Measurements from ENCODE around the gene LYPD6B.

Gene LYPD6B

GRCh38 chr2:149167001-149167780 is 128.7 kb downstream of the LYPD6B start:
- DNase-seq, result no peak

GRCh38 chr2:149167941-149168340 is 129.4 kb downstream of the LYPD6B start:
- no peak for DNase-seq

GRCh38 chr2:149169656-149170055 is 131.2 kb downstream of the LYPD6B start:
- DNase-seq, result no peak

GRCh38 chr2:149170156-149170555 is 131.7 kb downstream of the LYPD6B start:
- DNase-seq, result no peak

GRCh38 chr2:149170911-149171310 is 132.4 kb downstream of the LYPD6B start:
- DNase-seq, result no peak

GRCh38 chr2:149173220-149173619 is 134.7 kb downstream of the LYPD6B start:
- DNase-seq, result no peak

GRCh38 chr2:149175956-149176355 is 137.5 kb downstream of the LYPD6B start:
- DNase-seq, result no peak

GRCh38 chr2:149178612-149179011 is 140.1 kb downstream of the LYPD6B start:
- DNase-seq, result no peak

GRCh38 chr2:149180226-149180875 is 141.9 kb downstream of the LYPD6B start:
- no peak for DNase-seq

GRCh38 chr2:149183187-149183586 is 144.7 kb downstream of the LYPD6B start:
- no peak for DNase-seq

GRCh38 chr2:149184991-149185390 is 146.5 kb downstream of the LYPD6B start:
- DNase-seq, result no peak

- DNase-seq, result no peak
Observed at GRCh38 chr2:149185942-149186490, 147.5 kb downstream of the LYPD6B start.

GRCh38 chr2:149187057-149187456 is 148.6 kb downstream of the LYPD6B start:
- no peak for DNase-seq

GRCh38 chr2:149188291-149188690 is 149.8 kb downstream of the LYPD6B start:
- no peak for DNase-seq

GRCh38 chr2:149189769-149190168 is 151.3 kb downstream of the LYPD6B start:
- no peak for DNase-seq

- DNase-seq, result no peak
Observed at GRCh38 chr2:149191915-149192314, 153.4 kb downstream of the LYPD6B start.

GRCh38 chr2:149192427-149192826 is 153.9 kb downstream of the LYPD6B start:
- no peak for DNase-seq

- no peak for DNase-seq
Observed at GRCh38 chr2:149200109-149200520, 161.6 kb downstream of the LYPD6B start.

- no peak for DNase-seq
Observed at GRCh38 chr2:149204686-149205085, 166.2 kb downstream of the LYPD6B start.

- no peak for DNase-seq
Observed at GRCh38 chr2:149205143-149205542, 166.6 kb downstream of the LYPD6B start.

- DNase-seq, result no peak
Observed at GRCh38 chr2:149213764-149214493, 175.4 kb downstream of the LYPD6B start.

- no peak for DNase-seq
Observed at GRCh38 chr2:149218497-149218896, 180.0 kb downstream of the LYPD6B start.

GRCh38 chr2:149219856-149220255 is 181.4 kb downstream of the LYPD6B start:
- no peak for DNase-seq

- no peak for DNase-seq
Observed at GRCh38 chr2:149221002-149221401, 182.5 kb downstream of the LYPD6B start.
